Endodermal cell (in vitro differentiated cells): ENCODE data around the gene CRIP2. TPM values are rescaled to one million over a fixed set of nuclear protein-coding genes. Genes with fewer than 3 reads are reported as not detected.

Experiments used
- DNase-seq: peaks from one replicate; pipeline ENCODE4 v3.0.0-alpha.2; 2017
- H3K27ac ChIP-seq: 2 replicates; pipeline ENCODE4 v1.5.1; 2013; ENCODE audit warnings: mild to moderate bottlenecking, low read depth, low read length, moderate library complexity
- H3K27me3 ChIP-seq: 2 replicates; pipeline ENCODE4 v1.6.1; 2013; ENCODE audit warnings: mild to moderate bottlenecking, low read length, moderate library complexity; ENCODE audit not compliant: insufficient read depth, control insufficient read depth, poor library complexity, severe bottlenecking
- H3K36me3 ChIP-seq: 2 replicates; pipeline ENCODE4 v1.7.0; 2013; ENCODE audit warnings: mild to moderate bottlenecking, low read length, moderate library complexity; ENCODE audit not compliant: control insufficient read depth, insufficient read depth
- H3K4me1 ChIP-seq: one replicate; pipeline ENCODE4 v1.7.0; 2013; ENCODE audit warnings: low read length; ENCODE audit not compliant: control insufficient read depth, insufficient read depth
- H3K4me3 ChIP-seq: 2 replicates; pipeline ENCODE4 v1.5.1; 2013; ENCODE audit warnings: mild to moderate bottlenecking, low read length, moderate library complexity
- H3K9ac ChIP-seq: 2 replicates; pipeline ENCODE4 v1.6.1; 2013; ENCODE audit warnings: mild to moderate bottlenecking, low read length, moderate library complexity; ENCODE audit not compliant: poor library complexity, severe bottlenecking; ENCODE audit errors: extremely low read depth
- H3K9me3 ChIP-seq: 2 replicates; pipeline ENCODE4 v1.6.1; 2013; ENCODE audit warnings: mild to moderate bottlenecking, low read length, moderate library complexity; ENCODE audit not compliant: control insufficient read depth
- H3K27ac Mint-ChIP-seq: 2 replicates; pipeline ENCODE4 v1.8.0; 2020; ENCODE audit warnings: mixed read lengths
- H3K27me3 Mint-ChIP-seq: 2 replicates; pipeline ENCODE4 v1.8.0; 2021; ENCODE audit warnings: mild to moderate bottlenecking, mixed read lengths; ENCODE audit not compliant: insufficient read depth
- H3K36me3 Mint-ChIP-seq: 2 replicates; pipeline ENCODE4 v1.8.0; 2020; ENCODE audit warnings: low read depth, mixed read lengths
- H3K4me1 Mint-ChIP-seq: 2 replicates; pipeline ENCODE4 v1.8.0; 2020; ENCODE audit warnings: mixed read lengths
- H3K4me3 Mint-ChIP-seq: 2 replicates; pipeline ENCODE4 v1.8.0; 2020; ENCODE audit warnings: mild to moderate bottlenecking, moderate library complexity, mixed read lengths
- H3K9me3 Mint-ChIP-seq: 2 replicates; pipeline ENCODE4 v1.8.0; 2020; ENCODE audit warnings: mild to moderate bottlenecking, mixed read lengths
- WGBS, 2 experiments: methylation state at CpG; one replicate each; pipeline versions ENCODE4 v1.1.5 to v1.1.7; 2013; ENCODE audit warnings: missing lambda C conversion rate in 2 of 2, mixed read lengths in 1 of 2; ENCODE audit not compliant: insufficient coverage in 1 of 2, insufficient read length in 1 of 2; 5-methylcytosine and 5-hydroxymethylcytosine counted together
- total RNA-seq, 2 donors: library from RNA; stranded (reverse); fragmentation: NEBNext Ultra II Directional in 1 of 2; extraction: Animal tissue kit (Norgen Biotek cat#: 25700) in 1 of 2; gene quantifications; 2 replicates in 1 of 2; 3 replicates in 1 of 2; pipeline ENCODE4 v1.2.1, GENCODE V29; 2021
- TF ChIP-seq, protein P1 (sequence below): fragments of 200-600 bp; sonication (generic); conservative IDR thresholded peaks from 2 replicates; pipeline ENCODE4 v1.5.0; 2021; ENCODE audit warnings: antibody characterized with exemption, mild to moderate bottlenecking

CRIP2 gene
- total RNA-seq, 2 donors from 2014 or later: 3.9 to 5.3 TPM

DNA sequence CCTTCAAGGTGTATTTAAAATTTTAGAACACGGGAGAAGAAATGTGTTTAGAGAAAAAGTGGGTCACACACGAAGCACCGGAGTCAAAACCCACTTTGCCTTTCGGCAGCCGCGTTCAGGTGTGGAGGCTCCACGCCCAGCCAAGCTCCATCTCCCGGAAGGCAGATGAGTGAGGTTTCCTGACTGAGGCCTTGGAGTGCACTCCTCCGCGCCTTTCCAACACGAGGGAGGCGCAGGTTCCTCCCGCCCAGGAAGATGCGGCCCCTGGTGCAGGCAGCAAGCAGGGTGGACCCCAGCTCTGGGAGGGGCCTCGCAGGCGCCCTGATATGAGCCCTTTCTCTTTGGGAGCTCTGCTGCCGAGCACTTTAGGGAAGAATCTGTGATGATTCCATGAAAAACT, 32.5 kb upstream of the CRIP2 start:
- Histone ChIP-seq H3K9ac (no peak overlapping the region), H3K36me3 (peaks cover 25% of the 10 kb centered on the region), H3K27me3 (no peaks in the 10 kb centered on the region), H3K4me3 (no peak overlapping the region), H3K9me3 (no peaks in the 10 kb centered on the region), H3K27ac (no peak overlapping the region), H3K4me1 (no peaks in the 10 kb centered on the region)
- H3K36me3 Mint-ChIP-seq: peaks cover 24% of the 10 kb centered on the region
- no peak for DNase-seq
- WGBS, 2 experiments: 83 to 85% methylated on average over 16 to 17 of the region's 17 CpGs
- H3K27ac Mint-ChIP-seq: no peak overlapping the region
- TF ChIP-seq, protein P1, sequence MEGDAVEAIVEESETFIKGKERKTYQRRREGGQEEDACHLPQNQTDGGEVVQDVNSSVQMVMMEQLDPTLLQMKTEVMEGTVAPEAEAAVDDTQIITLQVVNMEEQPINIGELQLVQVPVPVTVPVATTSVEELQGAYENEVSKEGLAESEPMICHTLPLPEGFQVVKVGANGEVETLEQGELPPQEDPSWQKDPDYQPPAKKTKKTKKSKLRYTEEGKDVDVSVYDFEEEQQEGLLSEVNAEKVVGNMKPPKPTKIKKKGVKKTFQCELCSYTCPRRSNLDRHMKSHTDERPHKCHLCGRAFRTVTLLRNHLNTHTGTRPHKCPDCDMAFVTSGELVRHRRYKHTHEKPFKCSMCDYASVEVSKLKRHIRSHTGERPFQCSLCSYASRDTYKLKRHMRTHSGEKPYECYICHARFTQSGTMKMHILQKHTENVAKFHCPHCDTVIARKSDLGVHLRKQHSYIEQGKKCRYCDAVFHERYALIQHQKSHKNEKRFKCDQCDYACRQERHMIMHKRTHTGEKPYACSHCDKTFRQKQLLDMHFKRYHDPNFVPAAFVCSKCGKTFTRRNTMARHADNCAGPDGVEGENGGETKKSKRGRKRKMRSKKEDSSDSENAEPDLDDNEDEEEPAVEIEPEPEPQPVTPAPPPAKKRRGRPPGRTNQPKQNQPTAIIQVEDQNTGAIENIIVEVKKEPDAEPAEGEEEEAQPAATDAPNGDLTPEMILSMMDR: no peak
- H3K4me3 Mint-ChIP-seq: no peak overlapping the region
- no peaks in the 10 kb centered on the region for H3K9me3 Mint-ChIP-seq
- no peaks in the 10 kb centered on the region for H3K4me1 Mint-ChIP-seq
- no peaks in the 10 kb centered on the region for H3K27me3 Mint-ChIP-seq

DNA sequence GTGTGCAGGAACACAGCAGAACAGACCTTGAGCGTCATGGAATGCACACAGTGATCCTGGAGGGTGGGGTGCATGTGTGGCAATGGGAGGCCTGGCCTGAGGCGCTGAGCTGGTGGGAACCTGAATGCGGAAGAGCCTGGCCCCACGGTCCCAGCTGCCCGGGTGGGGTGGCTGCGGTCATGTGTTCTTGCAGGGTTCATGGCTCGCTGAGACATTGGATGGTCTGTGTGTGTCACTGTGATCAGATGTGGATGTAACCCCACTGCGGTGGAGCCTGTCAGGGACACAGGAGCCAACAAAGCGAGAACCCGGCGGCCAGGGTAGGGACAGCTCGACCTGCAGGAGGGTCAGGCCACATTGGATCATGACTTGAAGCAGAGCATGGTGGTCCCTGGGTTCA, 31.8 kb upstream of the CRIP2 start:
- Histone ChIP-seq H3K9me3 (no peaks in the 10 kb centered on the region), H3K27me3 (no peaks in the 10 kb centered on the region), H3K27ac (no peak overlapping the region), H3K4me3 (no peak overlapping the region), H3K36me3 (peaks cover 25% of the 10 kb centered on the region), H3K4me1 (no peaks in the 10 kb centered on the region), H3K9ac (no peak overlapping the region)
- Mint-ChIP-seq H3K27ac (no peak overlapping the region), H3K4me3 (no peak overlapping the region), H3K9me3 (no peaks in the 10 kb centered on the region), H3K27me3 (no peaks in the 10 kb centered on the region), H3K36me3 (peaks cover 24% of the 10 kb centered on the region), H3K4me1 (no peaks in the 10 kb centered on the region)
- 85 to 99% methylated on average over 9 to 12 of the region's 12 CpGs for WGBS, 2 experiments
- DNase-seq: no peak
- TF ChIP-seq, protein P1: no peak

DNA sequence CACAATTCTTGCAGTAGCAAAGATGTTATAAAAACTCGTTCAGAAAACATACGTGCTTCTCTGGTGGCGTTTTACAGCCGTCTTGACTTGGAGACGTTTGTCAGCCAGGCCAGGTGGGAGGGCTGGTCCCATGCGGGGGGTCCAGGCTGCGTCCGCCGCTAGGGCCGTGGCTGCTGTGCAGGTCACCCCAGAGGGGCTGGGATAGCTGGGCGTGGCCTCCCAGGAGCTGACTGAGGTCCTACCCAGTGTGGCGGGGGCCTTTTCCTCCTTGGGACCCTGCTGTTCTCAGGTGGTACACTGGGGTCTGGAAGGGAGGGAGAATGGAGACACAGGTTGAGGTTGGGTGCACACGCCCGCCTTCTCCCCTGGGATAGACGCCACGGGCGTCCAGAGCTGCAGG, 29.8 kb upstream of the CRIP2 start:
- Mint-ChIP-seq H3K4me1 (no peaks in the 10 kb centered on the region), H3K27ac (no peak overlapping the region), H3K9me3 (no peaks in the 10 kb centered on the region), H3K27me3 (no peaks in the 10 kb centered on the region), H3K36me3 (peaks cover 20% of the 10 kb centered on the region), H3K4me3 (no peak overlapping the region)
- no peak overlapping the region for H3K4me3 ChIP-seq
- TF ChIP-seq, protein P1: no peak
- DNase-seq: no peak
- no peaks in the 10 kb centered on the region for H3K9me3 ChIP-seq
- 93 to 94% methylated on average over 17 of the region's 17 CpGs for WGBS, 2 experiments
- no peak overlapping the region for H3K9ac ChIP-seq
- H3K36me3 ChIP-seq: peaks cover 23% of the 10 kb centered on the region
- no peaks in the 10 kb centered on the region for H3K27me3 ChIP-seq
- H3K4me1 ChIP-seq: no peaks in the 10 kb centered on the region
- H3K27ac ChIP-seq: no peak overlapping the region
